Mucosa of descending colon (tissue), 3 donors: Measurements from ENCODE around the gene CPVL. TPM values are rescaled to one million over a fixed set of nuclear protein-coding genes. Genes with fewer than 3 reads are reported as not detected.

Experiments used
- ATAC-seq: fragments of 200-7000 bp; cut with Tn5 transposase; one replicate; pipeline ENCODE4 v1.9.1; 2020; ENCODE audit warnings: mild to moderate bottlenecking, moderate library complexity
- DNase-seq, 3 donors: peaks; one replicate each; pipeline ENCODE4 v3.0.0-alpha.2; 2020
- H3K36me3 ChIP-seq: fragments of 200-600 bp; one replicate; pipeline ENCODE4 v1.8.0; 2021; ENCODE audit warnings: low read depth, mild to moderate bottlenecking
- H3K4me1 ChIP-seq: fragments of 200-600 bp; one replicate; pipeline ENCODE4 v1.8.0; 2021; ENCODE audit warnings: low read depth, mild to moderate bottlenecking
- H3K4me3 ChIP-seq: fragments of 200-600 bp; one replicate; pipeline ENCODE4 v1.8.0; 2021; ENCODE audit warnings: mild to moderate bottlenecking
- H3K9me3 ChIP-seq: fragments of 200-600 bp; one replicate; pipeline ENCODE4 v1.8.0; 2021; ENCODE audit warnings: mild to moderate bottlenecking
- CTCF ChIP-seq: fragments of 200-600 bp; IDR thresholded peaks from one replicate; pipeline ENCODE4 v1.8.0; 2022; ENCODE audit warnings: antibody characterized with exemption, mild to moderate bottlenecking
- intact Hi-C, 2 donors: fragments of 100-400 bp; cut with DNase I in 1 of 2; cut with micrococcal nuclease in 1 of 2; formaldehyde crosslinking; loops; one replicate each; pipeline versions ENCODE4 v1.11.0 to v1.11.1; 2022; cut with DNase I, micrococcal nuclease
- total RNA-seq, 3 donors: library from RNA; stranded (reverse); fragmentation: NEBNext Ultra II Directional in 2 of 3; extraction: Animal tissue kit (Norgen Biotek cat#: 25700) in 2 of 3; gene quantifications; one replicate each; pipeline versions ENCODE4 v1.2.1 to v1.2.4, GENCODE V29; 2021 to 2023
- donor health status: DM: no; HTN: no; CAD: no; lungs with moderate emphysema.
- donor health status: DM: no; HTN: no; CAD: no.
- donor health status: DM: no; HTN: yes; CAD: no.

CPVL gene
- total RNA-seq, 3 donors from 2014 or later, result 8.1 to 20.0 (median 10.5) TPM

DNA sequence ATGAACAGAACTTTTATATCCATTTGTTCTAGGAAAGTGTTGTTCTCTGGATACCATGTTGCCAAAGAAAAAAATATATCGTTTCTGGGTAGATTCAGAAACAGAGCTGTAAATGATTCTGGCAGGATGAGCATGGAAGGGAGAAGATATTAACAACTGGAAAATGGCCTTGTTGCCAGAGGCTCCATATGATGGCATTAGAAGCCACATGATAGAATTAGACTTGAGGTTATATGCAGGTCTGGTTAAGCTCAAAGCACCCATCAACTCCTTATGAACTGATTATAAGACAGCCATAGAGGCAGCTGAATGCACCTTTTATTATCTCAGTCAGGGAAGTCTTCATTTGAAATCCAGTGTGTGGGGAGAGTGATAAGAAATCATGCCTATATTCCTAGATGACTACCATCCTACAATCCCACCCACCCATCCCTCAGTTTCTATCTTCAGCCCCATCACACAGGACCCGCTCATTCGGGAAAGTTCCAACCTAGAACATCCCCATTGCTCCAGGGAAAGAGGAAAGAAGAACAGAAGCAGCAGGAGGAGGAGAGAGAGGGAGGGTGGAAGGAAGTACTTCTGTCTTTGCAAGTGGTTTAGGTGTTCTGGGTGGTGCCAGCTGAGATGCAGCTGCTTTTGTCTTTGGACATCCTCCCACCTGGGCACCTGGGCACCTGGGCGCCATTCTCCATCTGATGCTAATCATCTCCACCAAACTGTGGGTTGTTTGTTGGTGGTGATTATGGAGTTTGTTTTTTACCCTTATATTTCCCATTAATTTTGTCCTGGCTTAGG, 162.7 kb downstream of the CPVL start:
- Histone ChIP-seq H3K36me3 (no peaks in the 10 kb centered on the region), H3K4me1 (peaks cover 3% of the 10 kb centered on the region), H3K4me3 (no peak overlapping the region), H3K9me3 (no peaks in the 10 kb centered on the region)
- no peak for ATAC-seq
- no peak for TF ChIP-seq CTCF
- DNase-seq, result no peak
- intact Hi-C loops, result no loop called here

- Histone ChIP-seq H3K4me1 (no peaks in the 10 kb centered on the region), H3K36me3 (no peaks in the 10 kb centered on the region), H3K4me3 (no peak overlapping the region), H3K9me3 (no peaks in the 10 kb centered on the region)
- no peak for TF ChIP-seq CTCF
- intact Hi-C loops, result no loop called here
- DNase-seq (no peak), ATAC-seq (no peak)
These were observed 165.2 kb downstream of the CPVL start for GRCh38 chr7:28981161-28981465.

- no peaks in the 10 kb centered on the region for H3K9me3 ChIP-seq
- no peak for DNase-seq
- no peaks in the 10 kb centered on the region for H3K4me1 ChIP-seq
- no peaks in the 10 kb centered on the region for H3K36me3 ChIP-seq
- no peak for ATAC-seq
- TF ChIP-seq CTCF, result no peak
- intact Hi-C loops, result no loop called here
- H3K4me3 ChIP-seq, result no peak overlapping the region
These were observed 165.7 kb downstream of the CPVL start for GRCh38 chr7:28980451-28981160.

- Histone ChIP-seq H3K4me1 (no peaks in the 10 kb centered on the region), H3K36me3 (no peaks in the 10 kb centered on the region), H3K4me3 (no peak overlapping the region), H3K9me3 (no peaks in the 10 kb centered on the region)
- no peak for TF ChIP-seq CTCF
- intact Hi-C loops, result no loop called here
- no peak for ATAC-seq
- no peak for DNase-seq
These were observed 166.6 kb downstream of the CPVL start for GRCh38 chr7:28979776-28980175.

- no peak for DNase-seq
- Histone ChIP-seq H3K4me3 (no peak overlapping the region), H3K9me3 (peaks cover 5% of the 10 kb centered on the region), H3K36me3 (no peaks in the 10 kb centered on the region), H3K4me1 (no peaks in the 10 kb centered on the region)
- intact Hi-C loops, result no loop called here
- no peak for ATAC-seq
- TF ChIP-seq CTCF, result no peak
These were observed 168.5 kb downstream of the CPVL start for GRCh38 chr7:28977881-28978280.
